ENCODE data around the gene VPS8. TPM values are rescaled to one million over a fixed set of nuclear protein-coding genes. Genes with fewer than 3 reads are reported as not detected.

VPS8 gene
- total RNA-seq, 1 experiment from 2014 or later, result 39.7 TPM

- H2AK5ac ChIP-seq (ENCODE audit: insufficient read length, low read length), result no peak overlapping the region
- no peak for DNase-seq
- no peaks in the 10 kb centered on the region for H3K23me2 ChIP-seq (ENCODE audit: insufficient read length, low read depth, low read length, poor library complexity, severe bottlenecking)
- H3K27me3 ChIP-seq (ENCODE audit: insufficient read depth, low read length), result no peaks in the 10 kb centered on the region
- no peaks in the 10 kb centered on the region for H4K20me1 ChIP-seq (ENCODE audit: control insufficient read depth, insufficient read depth, insufficient read length)
- H3K4me3 Mint-ChIP-seq, result no peak overlapping the region
- H3K56ac ChIP-seq (ENCODE audit: insufficient read length, low read depth, low read length), result no peak overlapping the region
- H3K18ac ChIP-seq (ENCODE audit: insufficient read length, low read depth, low read length), result no peak overlapping the region
- no peak for TF ChIP-seq CTCF (conservative IDR thresholded peaks at IDR 0.05)
- H3K4me1 ChIP-seq (ENCODE audit: insufficient read depth, low read length), result no peaks in the 10 kb centered on the region
- H2AFZ ChIP-seq (ENCODE audit: low read length), result no peak overlapping the region
- no peak overlapping the region for H2BK15ac ChIP-seq (ENCODE audit: low read depth, low read length)
- no peak overlapping the region for H3T11ph ChIP-seq (ENCODE audit: low read length)
- H3K23ac ChIP-seq (ENCODE audit: insufficient read length, low read depth, low read length), result no peak overlapping the region
- no peak overlapping the region for H2BK5ac ChIP-seq (ENCODE audit: insufficient read length, low read length)
- H4K5ac ChIP-seq (ENCODE audit: insufficient read length, low read depth, low read length), result no peak overlapping the region
- H3K79me1 ChIP-seq (ENCODE audit: insufficient read depth, low read depth, low read length, poor library complexity, severe bottlenecking), result no peaks in the 10 kb centered on the region
- H3K4me2 ChIP-seq (ENCODE audit: insufficient read depth, insufficient read length, low read length), result no peak overlapping the region
- H2BK20ac ChIP-seq (ENCODE audit: low read depth, low read length, poor library complexity, severe bottlenecking), result no peak overlapping the region
- no peak overlapping the region for H2BK120ac ChIP-seq (ENCODE audit: low read depth, low read length, poor library complexity, severe bottlenecking)
- no peaks in the 10 kb centered on the region for H3K9me3 Mint-ChIP-seq
- H3K36me3 Mint-ChIP-seq (ENCODE audit: insufficient read depth in 1 of 3, low read depth in 3 of 3), result peaks cover 1 to 8% (median 4%) of the 10 kb centered on the region in 3 experiments; a peak in 3 of 7 replicates
- H3K14ac ChIP-seq (ENCODE audit: insufficient read depth, low read length), result no peak overlapping the region
- no peak overlapping the region for H3K4ac ChIP-seq (ENCODE audit: low read depth, low read length)
- H3K79me2 ChIP-seq (ENCODE audit: insufficient read depth, low read length), result no peaks in the 10 kb centered on the region
- no peak overlapping the region for H4K8ac ChIP-seq (replicated peaks; ENCODE audit: insufficient read length, low read depth, low read length)
- no peak overlapping the region for H3K27ac Mint-ChIP-seq
- no peaks in the 10 kb centered on the region for H3K27me3 Mint-ChIP-seq (ENCODE audit: low read depth)
- H4K91ac ChIP-seq (ENCODE audit: insufficient read length, low read depth, low read length), result no peak overlapping the region
- no peaks in the 10 kb centered on the region for H3K4me1 Mint-ChIP-seq
- no peak overlapping the region for H2BK12ac ChIP-seq (ENCODE audit: insufficient read length, low read depth, low read length)
- no peaks in the 10 kb centered on the region for H3K9me3 ChIP-seq (ENCODE audit: control insufficient read depth, low read depth, low read length)
- no peak overlapping the region for H3K9ac ChIP-seq (ENCODE audit: extremely low read depth, insufficient read length, low read length)
- no peak overlapping the region for H3K27ac ChIP-seq (ENCODE audit: insufficient read length, low read depth, low read length)
Measured at GRCh38 chr3:184820525-184820924, 8.6 kb downstream of the VPS8 start.
